Memory B cell (primary cell): ENCODE measurements around the gene MKKS.

Experiments used
- ATAC-seq: fragments of 150-1000 bp; cut with Tn5 transposase; 2 replicates; pipeline ENCODE4 v1.10.0; 2021; ENCODE audit warnings: low read depth, mild to moderate bottlenecking, moderate library complexity
- DNase-seq, 2 donors: peaks; one replicate each; pipeline ENCODE4 v3.0.0; 2022; ENCODE audit warnings: low spot score in 2 of 2
- H3K27ac Mint-ChIP-seq: one replicate; pipeline ENCODE4 v1.8.0; 2022; ENCODE audit warnings: mild to moderate bottlenecking, moderate library complexity, mixed read lengths
- H3K27me3 Mint-ChIP-seq: one replicate; pipeline ENCODE4 v1.8.0; 2022; ENCODE audit warnings: mixed read lengths
- H3K36me3 Mint-ChIP-seq: one replicate; pipeline ENCODE4 v1.8.0; 2022; ENCODE audit warnings: mild to moderate bottlenecking, mixed read lengths
- H3K4me1 Mint-ChIP-seq: one replicate; pipeline ENCODE4 v1.8.0; 2022; ENCODE audit warnings: mixed read lengths
- H3K4me3 Mint-ChIP-seq: one replicate; pipeline ENCODE4 v1.8.0; 2022; ENCODE audit warnings: mild to moderate bottlenecking, moderate library complexity, mixed read lengths
- H3K9me3 Mint-ChIP-seq: one replicate; pipeline ENCODE4 v1.8.0; 2022; ENCODE audit warnings: mixed read lengths

The MKKS gene

GRCh38 chr20:10433623-10434466 is at the start of gene MKKS:
TSS of gene MKKS (minus strand) at chr20:10434222. CDS start at chr20:10413514, 20,708 bp downstream.
- H3K27ac Mint-ChIP-seq: peak within 1 kb of the TSS; percentile 93
- no peaks in the 10 kb centered on the region for H3K36me3 Mint-ChIP-seq
- H3K27me3 Mint-ChIP-seq: no peaks in the 10 kb centered on the region
- H3K4me1 Mint-ChIP-seq: peaks cover 35% of the 10 kb centered on the region
- ATAC-seq: peak; percentile 76
- peak within 1 kb of the TSS; percentile 95 for H3K4me3 Mint-ChIP-seq
- DNase-seq: peak; percentile 77 to 84
- H3K9me3 Mint-ChIP-seq: no peaks in the 10 kb centered on the region

GRCh38 chr20:10483691-10484090 is 49.7 kb upstream of the MKKS start:
- H3K4me1 Mint-ChIP-seq: peaks cover 2% of the 10 kb centered on the region
- no peak overlapping the region for H3K27ac Mint-ChIP-seq
- no peaks in the 10 kb centered on the region for H3K9me3 Mint-ChIP-seq
- DNase-seq (no peak), ATAC-seq (no peak)
- peaks cover 4% of the 10 kb centered on the region for H3K36me3 Mint-ChIP-seq
- H3K27me3 Mint-ChIP-seq: no peaks in the 10 kb centered on the region
- no peak overlapping the region for H3K4me3 Mint-ChIP-seq

GRCh38 chr20:10481676-10482075 is 47.7 kb upstream of the MKKS start:
- Mint-ChIP-seq H3K4me1 (no peaks in the 10 kb centered on the region), H3K27me3 (no peaks in the 10 kb centered on the region), H3K36me3 (peaks cover 2% of the 10 kb centered on the region), H3K4me3 (no peak overlapping the region), H3K27ac (no peak overlapping the region), H3K9me3 (no peaks in the 10 kb centered on the region)
- no peak for DNase-seq
- ATAC-seq: no peak

DNA sequence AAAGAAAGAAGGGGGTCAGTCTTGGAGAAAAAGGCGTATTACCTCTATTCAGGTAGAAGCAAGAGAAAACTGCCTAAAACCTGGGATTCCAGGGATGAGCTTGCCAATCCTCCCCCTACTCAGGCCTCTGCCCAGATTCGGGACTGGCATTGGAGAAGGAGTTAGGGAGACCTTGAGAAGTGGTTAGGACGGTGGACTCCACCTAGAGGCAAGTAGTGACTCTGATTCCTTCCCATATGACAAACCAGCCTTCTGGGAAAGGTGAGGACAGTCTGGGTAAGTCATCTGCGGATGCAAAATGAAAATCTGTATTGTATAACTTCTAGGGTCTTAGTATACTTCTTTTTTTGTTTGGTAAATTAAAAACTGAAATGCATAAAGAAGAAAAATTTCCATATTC is 44.9 kb upstream of the MKKS start:
- Mint-ChIP-seq H3K27ac (no peak overlapping the region), H3K4me1 (peaks cover 19% of the 10 kb centered on the region), H3K27me3 (no peaks in the 10 kb centered on the region), H3K9me3 (no peaks in the 10 kb centered on the region), H3K36me3 (no peaks in the 10 kb centered on the region), H3K4me3 (no peak overlapping the region)
- ATAC-seq (no peak), DNase-seq (no peak)

GRCh38 chr20:10478205-10478604 is 44.2 kb upstream of the MKKS start:
- Mint-ChIP-seq H3K4me3 (no peak overlapping the region), H3K9me3 (no peaks in the 10 kb centered on the region), H3K4me1 (peaks cover 19% of the 10 kb centered on the region), H3K27me3 (no peaks in the 10 kb centered on the region), H3K27ac (no peak overlapping the region), H3K36me3 (no peaks in the 10 kb centered on the region)
- no peak for ATAC-seq
- no peak for DNase-seq

DNA sequence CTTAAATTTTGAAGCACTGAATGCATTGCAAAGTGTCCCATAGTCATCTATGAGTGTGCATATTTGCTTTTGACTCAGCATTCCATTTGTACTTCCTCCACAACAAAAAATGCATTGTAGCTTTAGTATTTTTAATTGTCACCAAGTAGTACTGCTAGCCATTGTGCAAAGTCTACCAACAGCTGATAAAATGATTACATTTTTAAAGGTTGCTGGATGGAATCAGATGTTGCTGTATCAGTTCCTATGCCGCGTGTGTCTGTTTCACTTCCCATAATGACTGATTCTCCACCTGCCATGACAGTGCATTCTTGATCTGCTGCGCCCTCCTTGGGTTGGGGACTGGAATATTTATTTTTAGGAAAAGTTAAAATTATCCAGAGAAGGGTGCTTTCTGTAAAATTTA is 42.3 kb upstream of the MKKS start:
- ATAC-seq: peak; percentile 98
- H3K27me3 Mint-ChIP-seq: no peaks in the 10 kb centered on the region
- peaks cover 5% of the 10 kb centered on the region for H3K36me3 Mint-ChIP-seq
- no peak overlapping the region for H3K4me3 Mint-ChIP-seq
- H3K9me3 Mint-ChIP-seq: no peaks in the 10 kb centered on the region
- no peak overlapping the region for H3K27ac Mint-ChIP-seq
- peaks cover 19% of the 10 kb centered on the region for H3K4me1 Mint-ChIP-seq
- DNase-seq: peak in 1 of 2 donors; percentile 6

DNA sequence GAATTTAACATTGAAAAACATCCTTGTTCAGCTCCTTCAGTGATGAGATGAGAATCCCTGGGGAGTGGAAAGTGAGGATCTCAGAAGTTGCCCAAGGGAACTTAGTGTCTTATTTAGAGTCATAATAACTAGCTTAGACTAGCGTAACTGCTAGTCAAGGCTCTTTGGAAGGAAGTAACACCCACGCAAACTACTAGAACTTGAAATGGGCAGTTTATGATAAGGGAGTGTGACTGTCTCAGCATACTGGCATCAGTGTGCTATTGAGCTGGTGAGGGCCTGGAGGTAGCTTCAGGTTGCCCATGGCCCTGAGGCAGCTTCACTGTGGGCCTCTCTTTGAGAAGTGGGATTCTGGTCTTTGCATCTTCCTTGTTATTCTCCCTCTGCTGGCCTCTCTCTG is 41.2 kb upstream of the MKKS start:
- ATAC-seq: no peak
- H3K4me3 Mint-ChIP-seq: no peak overlapping the region

GRCh38 chr20:10474606-10475184 is 40.7 kb upstream of the MKKS start:
- H3K27me3 Mint-ChIP-seq: no peaks in the 10 kb centered on the region
- no peak overlapping the region for H3K4me3 Mint-ChIP-seq
- no peaks in the 10 kb centered on the region for H3K9me3 Mint-ChIP-seq
- H3K4me1 Mint-ChIP-seq: peaks cover 19% of the 10 kb centered on the region
- H3K36me3 Mint-ChIP-seq: peaks cover 14% of the 10 kb centered on the region
- H3K27ac Mint-ChIP-seq: no peak overlapping the region
- DNase-seq (no peak), ATAC-seq (no peak)

More for the DNA sequence above, 41.2 kb upstream of the MKKS start:
- H3K27ac Mint-ChIP-seq: peak overlapping the region; percentile 20
- H3K27me3 Mint-ChIP-seq: no peaks in the 10 kb centered on the region
- no peaks in the 10 kb centered on the region for H3K9me3 Mint-ChIP-seq
- peaks cover 9% of the 10 kb centered on the region for H3K36me3 Mint-ChIP-seq
- DNase-seq: no peak
- peaks cover 19% of the 10 kb centered on the region for H3K4me1 Mint-ChIP-seq

GRCh38 chr20:10472871-10473270 is 38.8 kb upstream of the MKKS start:
- Mint-ChIP-seq H3K36me3 (peaks cover 17% of the 10 kb centered on the region), H3K27ac (no peak overlapping the region), H3K4me3 (no peak overlapping the region), H3K27me3 (no peaks in the 10 kb centered on the region), H3K9me3 (no peaks in the 10 kb centered on the region), H3K4me1 (peaks cover 26% of the 10 kb centered on the region)
- DNase-seq (no peak), ATAC-seq (no peak)

DNA sequence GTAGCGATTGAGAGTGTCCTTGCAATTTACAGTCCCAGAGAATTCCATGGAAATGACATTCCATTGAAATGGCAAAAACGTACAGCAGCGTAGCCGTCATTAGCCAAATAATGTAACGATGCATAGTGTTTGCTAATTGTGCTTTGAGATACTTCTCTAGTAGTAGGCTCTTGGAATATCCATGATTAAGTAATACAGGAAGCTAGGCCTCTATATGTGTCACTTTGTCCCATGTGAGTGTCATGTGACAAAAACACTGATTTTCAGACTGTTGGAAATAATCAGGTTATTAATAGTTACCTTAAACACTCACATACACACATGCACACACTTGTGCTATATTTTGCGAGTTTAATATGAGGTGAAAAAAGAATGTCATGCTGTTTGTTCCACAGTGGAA is 36.3 kb upstream of the MKKS start:
- H3K4me1 Mint-ChIP-seq: peaks cover 15% of the 10 kb centered on the region
- ATAC-seq: no peak
- no peaks in the 10 kb centered on the region for H3K27me3 Mint-ChIP-seq

GRCh38 chr20:10469599-10469998 is 35.6 kb upstream of the MKKS start:
- H3K4me1 Mint-ChIP-seq: peaks cover 9% of the 10 kb centered on the region
- H3K9me3 Mint-ChIP-seq: no peaks in the 10 kb centered on the region
- no peak for ATAC-seq
- DNase-seq: no peak
- no peak overlapping the region for H3K4me3 Mint-ChIP-seq
- H3K36me3 Mint-ChIP-seq: peaks cover 18% of the 10 kb centered on the region
- no peaks in the 10 kb centered on the region for H3K27me3 Mint-ChIP-seq
- no peak overlapping the region for H3K27ac Mint-ChIP-seq

More for the DNA sequence above, 36.3 kb upstream of the MKKS start:
- H3K4me3 Mint-ChIP-seq: no peak overlapping the region
- no peak overlapping the region for H3K27ac Mint-ChIP-seq
- H3K36me3 Mint-ChIP-seq: peaks cover 17% of the 10 kb centered on the region
- DNase-seq: no peak
- no peaks in the 10 kb centered on the region for H3K9me3 Mint-ChIP-seq

GRCh38 chr20:10469056-10469455 is 35.0 kb upstream of the MKKS start:
- no peak overlapping the region for H3K4me3 Mint-ChIP-seq
- H3K36me3 Mint-ChIP-seq: peaks cover 18% of the 10 kb centered on the region
- no peaks in the 10 kb centered on the region for H3K9me3 Mint-ChIP-seq
- peaks cover 8% of the 10 kb centered on the region for H3K4me1 Mint-ChIP-seq
- DNase-seq: no peak
- no peaks in the 10 kb centered on the region for H3K27me3 Mint-ChIP-seq
- no peak for ATAC-seq
- H3K27ac Mint-ChIP-seq: no peak overlapping the region

GRCh38 chr20:10468340-10468845 is 34.4 kb upstream of the MKKS start:
- H3K36me3 Mint-ChIP-seq: peaks cover 22% of the 10 kb centered on the region
- no peaks in the 10 kb centered on the region for H3K27me3 Mint-ChIP-seq
- H3K4me1 Mint-ChIP-seq: peaks cover 8% of the 10 kb centered on the region
- DNase-seq (no peak), ATAC-seq (no peak)
- no peak overlapping the region for H3K27ac Mint-ChIP-seq
- H3K9me3 Mint-ChIP-seq: no peaks in the 10 kb centered on the region
- H3K4me3 Mint-ChIP-seq: no peak overlapping the region

- peaks cover 2% of the 10 kb centered on the region for H3K9me3 Mint-ChIP-seq
- H3K27ac Mint-ChIP-seq: no peak overlapping the region
These were observed 33.8 kb upstream of the MKKS start for GRCh38 chr20:10467681-10468339.

More at GRCh38 chr20:10467681-10468339, 33.8 kb upstream of the MKKS start:
- DNase-seq (no peak), ATAC-seq (no peak)
- Mint-ChIP-seq H3K4me1 (peaks cover 8% of the 10 kb centered on the region), H3K27me3 (no peaks in the 10 kb centered on the region), H3K4me3 (no peak overlapping the region), H3K36me3 (peaks cover 26% of the 10 kb centered on the region)
